Measurements from ENCODE around the gene SNX17.

DNA sequence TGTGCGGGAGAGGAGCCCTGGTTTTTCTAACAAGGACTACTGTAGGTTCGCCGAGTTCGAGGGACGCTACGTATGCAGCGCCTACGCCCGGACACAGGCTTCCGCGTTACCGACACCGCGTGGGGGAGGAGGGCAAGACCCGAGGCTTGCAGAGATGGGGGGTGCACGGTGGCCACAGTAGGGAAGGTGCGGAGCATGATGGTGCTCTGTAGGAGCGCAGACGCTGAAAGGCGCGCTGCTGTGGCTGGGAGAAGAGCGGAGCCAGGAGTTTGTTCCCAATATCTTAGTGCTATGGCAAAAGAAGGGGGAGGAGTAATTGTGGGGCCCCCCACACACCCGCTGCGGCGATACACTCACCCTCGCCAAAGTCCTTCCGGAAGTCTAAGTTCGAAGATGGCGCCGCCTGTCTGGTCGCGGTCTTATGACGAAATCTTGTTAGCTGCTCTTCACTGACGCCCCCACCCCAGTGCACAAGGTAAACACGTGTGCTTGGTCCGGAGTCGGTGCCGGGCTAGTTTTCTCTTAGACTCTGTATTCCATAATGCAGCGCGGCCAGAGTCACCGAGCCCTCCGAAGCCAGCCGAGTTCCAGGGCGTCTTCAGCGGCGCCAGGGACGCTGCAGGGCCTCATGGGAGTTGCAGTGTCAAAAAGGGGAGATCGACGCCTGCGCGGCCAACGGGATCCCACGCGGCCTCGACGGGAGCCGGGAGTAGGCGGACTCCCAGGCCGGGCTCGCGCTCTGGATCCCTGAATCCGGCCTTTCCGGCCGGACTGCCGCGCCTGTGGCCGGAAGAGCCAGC lies 13.8 kb upstream of the SNX17 start, which contains the start of gene GTF3C2:
- peak; percentile 58 for TF ChIP-seq POLR2AphosphoS5 (IDR thresholded peaks at IDR 0.05)
- TF ChIP-seq, protein P1, sequence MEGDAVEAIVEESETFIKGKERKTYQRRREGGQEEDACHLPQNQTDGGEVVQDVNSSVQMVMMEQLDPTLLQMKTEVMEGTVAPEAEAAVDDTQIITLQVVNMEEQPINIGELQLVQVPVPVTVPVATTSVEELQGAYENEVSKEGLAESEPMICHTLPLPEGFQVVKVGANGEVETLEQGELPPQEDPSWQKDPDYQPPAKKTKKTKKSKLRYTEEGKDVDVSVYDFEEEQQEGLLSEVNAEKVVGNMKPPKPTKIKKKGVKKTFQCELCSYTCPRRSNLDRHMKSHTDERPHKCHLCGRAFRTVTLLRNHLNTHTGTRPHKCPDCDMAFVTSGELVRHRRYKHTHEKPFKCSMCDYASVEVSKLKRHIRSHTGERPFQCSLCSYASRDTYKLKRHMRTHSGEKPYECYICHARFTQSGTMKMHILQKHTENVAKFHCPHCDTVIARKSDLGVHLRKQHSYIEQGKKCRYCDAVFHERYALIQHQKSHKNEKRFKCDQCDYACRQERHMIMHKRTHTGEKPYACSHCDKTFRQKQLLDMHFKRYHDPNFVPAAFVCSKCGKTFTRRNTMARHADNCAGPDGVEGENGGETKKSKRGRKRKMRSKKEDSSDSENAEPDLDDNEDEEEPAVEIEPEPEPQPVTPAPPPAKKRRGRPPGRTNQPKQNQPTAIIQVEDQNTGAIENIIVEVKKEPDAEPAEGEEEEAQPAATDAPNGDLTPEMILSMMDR (IDR thresholded peaks at IDR 0.05), result peak in 2 of 4 experiments; percentile 23 to 24
- TF ChIP-seq POLR2A (IDR thresholded peaks at IDR 0.05), result peak; percentile 10 to 55
- no peak for TF ChIP-seq EP300 (IDR thresholded peaks at IDR 0.05)

All from gastroesophageal sphincter (tissue), 3 donors.